A673 (cell line): Measurements from ENCODE around the gene PTGS1. TPM values are rescaled to one million over a fixed set of nuclear protein-coding genes. Genes with fewer than 3 reads are reported as not detected.
"Not testable (repeated sequence)": the region's sequence is repeated elsewhere in the genome, so short reads cannot be mapped to it uniquely, and the experiment has no call there.

Experiments
- BruUV-seq: library from RNA; stranded (reverse); fragments of 400-500 nt; replicated peaks from 2 replicates; lab custom pipeline; 2021; lab: Mats Ljungman, UMichigan
- CTCF ChIA-PET: fragments of 300-600 bp; sonication (Branson Sonifier 250); formaldehyde crosslinking; loops from one replicate; lab custom pipeline; 2022; ENCODE audit warnings: antibody characterized with exemption; lab: Charles Lee
- POLR2A ChIA-PET: fragments of 300-600 bp; sonication (Branson Sonifier 250); formaldehyde crosslinking; loops from one replicate; lab custom pipeline; 2022; ENCODE audit warnings: antibody characterized with exemption; ENCODE audit not compliant: low non-redundant PET; lab: Charles Lee
- DNase-seq: peaks from one replicate; pipeline ENCODE4 v3.0.0-alpha.2; 2015; ENCODE audit warnings: low spot score
- H3K27ac ChIP-seq: fragments of 200-600 bp; sonication (generic); 2 replicates; pipeline ENCODE4 v1.5.1; 2016; ENCODE audit warnings: mixed run types, low read depth, mild to moderate bottlenecking, mixed read lengths, antibody characterized with exemption, low read length; ENCODE audit not compliant: poor library complexity, severe bottlenecking
- H3K27me3 ChIP-seq: fragments of 200-600 bp; sonication (generic); replicated peaks from 2 replicates; pipeline ENCODE4 v1.6.1; 2017; ENCODE audit warnings: mixed run types, low read depth, mild to moderate bottlenecking, mixed read lengths, antibody characterized with exemption, low read length; ENCODE audit not compliant: insufficient read depth, poor library complexity
- H3K36me3 ChIP-seq: fragments of 200-600 bp; sonication (generic); 2 replicates; pipeline ENCODE4 v1.6.1; 2016; ENCODE audit warnings: mixed run types, mild to moderate bottlenecking, mixed read lengths, antibody characterized with exemption, low read length; ENCODE audit not compliant: insufficient read depth, poor library complexity, severe bottlenecking
- H3K4me1 ChIP-seq: fragments of 200-600 bp; sonication (generic); 2 replicates; pipeline ENCODE4 v1.6.1; 2017; ENCODE audit warnings: mixed run types, mild to moderate bottlenecking, mixed read lengths, antibody characterized with exemption, low read length; ENCODE audit not compliant: insufficient read depth, poor library complexity, severe bottlenecking
- H3K4me3 ChIP-seq: fragments of 200-600 bp; sonication (generic); 2 replicates; pipeline ENCODE4 v1.5.1; 2016; ENCODE audit warnings: low read depth, mixed run types, mild to moderate bottlenecking, mixed read lengths, low read length; ENCODE audit not compliant: poor library complexity, severe bottlenecking
- H3K9me3 ChIP-seq: fragments of 200-600 bp; sonication (generic); 2 replicates; pipeline ENCODE4 v1.6.1; 2016; ENCODE audit warnings: mixed run types, low read depth, mild to moderate bottlenecking, mixed read lengths, antibody characterized with exemption, low read length; ENCODE audit not compliant: poor library complexity, severe bottlenecking
- CTCF ChIP-seq: fragments of 300-800, 200-600 bp; sonication (generic); conservative IDR thresholded peaks from 2 replicates; pipeline ENCODE4 v1.5.1; 2017; ENCODE audit warnings: low read depth, mild to moderate bottlenecking, antibody characterized with exemption, low read length, moderate library complexity, mixed read lengths
- EZH2 ChIP-seq: fragments of 200-600 bp; sonication (generic); IDR thresholded peaks from 2 replicates; pipeline ENCODE4 v1.6.1; 2017; ENCODE audit warnings: borderline replicate concordance, low read depth, mild to moderate bottlenecking, mixed read lengths, antibody characterized with exemption, low read length; ENCODE audit not compliant: poor library complexity, severe bottlenecking
- intact Hi-C: fragments of 100-400 bp; cut with micrococcal nuclease; formaldehyde crosslinking; loops from one replicate; pipeline ENCODE4 v1.10.0; 2022; ENCODE audit not compliant: unreplicated experiment
- total RNA-seq: library from RNA; stranded (reverse); gene quantifications from 2 replicates; pipeline ENCODE4 v1.2.3, GENCODE V29; 2021

Gene PTGS1
- total RNA-seq, 1 experiment from 2014 or later = not detected

- BruUV-seq = no TSS peak
- H3K27me3 ChIP-seq = peaks cover 3% of the 10 kb centered on the region
- CTCF ChIA-PET = interaction anchor here (0.5 kb wide), 1 partner anchor 343 kb away, joined by 6 read pairs; no protein-coding TSS in a partner anchor
Observed at GRCh38 chr9:122402874-122403273, 32.0 kb downstream of the PTGS1 start.

GRCh38 chr9:122403381-122404000 is 32.7 kb downstream of the PTGS1 start:
- no peaks in the 10 kb centered on the region for H3K4me1 ChIP-seq
- ChIA-PET POLR2A (no interaction called here), CTCF (no interaction called here)
- BruUV-seq = no TSS peak
- H3K27ac ChIP-seq = no peak overlapping the region
- H3K9me3 ChIP-seq = no peaks in the 10 kb centered on the region
- no peak for DNase-seq
- intact Hi-C loops = no loop called here
- H3K27me3 ChIP-seq = peaks cover 3% of the 10 kb centered on the region
- TF ChIP-seq EZH2 (no peak), CTCF (no peak)
- no peak overlapping the region for H3K4me3 ChIP-seq
- H3K36me3 ChIP-seq = no peaks in the 10 kb centered on the region

More at GRCh38 chr9:122402874-122403273, 32.0 kb downstream of the PTGS1 start:
- DNase-seq = no peak
- Histone ChIP-seq H3K27ac (no peak overlapping the region), H3K4me1 (no peaks in the 10 kb centered on the region), H3K36me3 (no peaks in the 10 kb centered on the region), H3K9me3 (no peaks in the 10 kb centered on the region), H3K4me3 (no peak overlapping the region)
- POLR2A ChIA-PET = no interaction called here
- intact Hi-C loops = no loop called here
- no peak for TF ChIP-seq CTCF

- intact Hi-C loops, H3K4me3 ChIP-seq, H3K27ac ChIP-seq, H3K4me1 ChIP-seq, BruUV-seq, H3K9me3 ChIP-seq, DNase-seq, H3K36me3 ChIP-seq, CTCF ChIA-PET, H3K27me3 ChIP-seq, POLR2A ChIA-PET: not testable (repeated sequence)
Observed at GRCh38 chr9:122405304-122406069, 34.7 kb downstream of the PTGS1 start.
